Stomach smooth muscle (tissue), 2 donors: ENCODE data around the gene GNRH2.
"Not testable (repeated sequence)": the region's sequence is repeated elsewhere in the genome, so short reads cannot be mapped to it uniquely, and the experiment has no call there.

Experiments
- H3K27ac ChIP-seq: one replicate; pipeline ENCODE4 v1.7.0; 2013; ENCODE audit warnings: mild to moderate bottlenecking, low read length, inconsistent platforms
- H3K27me3 ChIP-seq, 2 donors: one replicate each; pipeline ENCODE4 v1.7.0; 2013; ENCODE audit warnings: low read length in 2 of 2; ENCODE audit not compliant: insufficient read depth in 2 of 2, control insufficient read depth in 1 of 2
- H3K36me3 ChIP-seq, 2 donors: one replicate each; pipeline ENCODE4 v1.7.0; 2013; ENCODE audit warnings: low read length in 2 of 2; ENCODE audit not compliant: control insufficient read depth in 2 of 2, insufficient read depth in 2 of 2
- H3K4me1 ChIP-seq: one replicate; pipeline ENCODE4 v1.7.0; 2013; ENCODE audit warnings: low read length; ENCODE audit not compliant: control insufficient read depth, insufficient read depth
- H3K4me3 ChIP-seq, 2 donors: one replicate each; pipeline ENCODE4 v1.7.0; 2013; ENCODE audit warnings: low read length in 2 of 2
- H3K9ac ChIP-seq, 2 donors: one replicate each; pipeline ENCODE4 v1.7.0; 2013; ENCODE audit warnings: low read length in 2 of 2, mild to moderate bottlenecking in 1 of 2
- H3K9me3 ChIP-seq, 2 donors: one replicate each; pipeline ENCODE4 v1.7.0; 2013; ENCODE audit warnings: low read length in 2 of 2; ENCODE audit not compliant: control insufficient read depth in 2 of 2
- donor health status: healthy.
- donor health status: Pancreatic carcinoma.

Gene GNRH2

GRCh38 chr20:3074812-3075211 is 31.4 kb downstream of the GNRH2 start:
- H3K4me1 ChIP-seq: peaks cover 9% of the 10 kb centered on the region
- no peaks in the 10 kb centered on the region for H3K9me3 ChIP-seq
- H3K36me3 ChIP-seq: no peaks in the 10 kb centered on the region
- H3K27ac ChIP-seq: no peak overlapping the region
- H3K27me3 ChIP-seq: peaks cover 13 to 29% of the 10 kb centered on the region in 2 donors
- H3K4me3 ChIP-seq: no peak overlapping the region
- H3K9ac ChIP-seq: no peak overlapping the region

GRCh38 chr20:3075315-3075714 is 31.9 kb downstream of the GNRH2 start:
- peaks cover 13 to 29% of the 10 kb centered on the region in 2 donors for H3K27me3 ChIP-seq

GRCh38 chr20:3077618-3078134 is 34.3 kb downstream of the GNRH2 start:
- Histone ChIP-seq H3K27ac (no peak overlapping the region), H3K4me1 (no peaks in the 10 kb centered on the region), H3K9ac (no peak overlapping the region), H3K36me3 (no peaks in the 10 kb centered on the region), H3K9me3 (no peaks in the 10 kb centered on the region), H3K27me3 (peaks cover 14 to 23% of the 10 kb centered on the region in 2 donors), H3K4me3 (no peak overlapping the region)

More at GRCh38 chr20:3075315-3075714, 31.9 kb downstream of the GNRH2 start:
- H3K9me3 ChIP-seq, H3K4me1 ChIP-seq, H3K27ac ChIP-seq, H3K36me3 ChIP-seq, H3K9ac ChIP-seq, H3K4me3 ChIP-seq: not testable (repeated sequence)

GRCh38 chr20:3080939-3081388 is 37.5 kb downstream of the GNRH2 start:
- Histone ChIP-seq H3K9ac (no peak overlapping the region), H3K27ac (no peak overlapping the region), H3K9me3 (no peaks in the 10 kb centered on the region), H3K27me3 (peaks cover 22 to 39% of the 10 kb centered on the region in 2 donors), H3K4me1 (no peaks in the 10 kb centered on the region), H3K4me3 (no peak overlapping the region), H3K36me3 (no peaks in the 10 kb centered on the region)

GRCh38 chr20:3081641-3082040 is 38.2 kb downstream of the GNRH2 start:
- no peaks in the 10 kb centered on the region for H3K36me3 ChIP-seq
- H3K27me3 ChIP-seq: peaks cover 22 to 37% of the 10 kb centered on the region in 2 donors
- H3K4me1 ChIP-seq: no peaks in the 10 kb centered on the region
- H3K9ac ChIP-seq: no peak overlapping the region
- no peak overlapping the region for H3K4me3 ChIP-seq
- no peaks in the 10 kb centered on the region for H3K9me3 ChIP-seq
- H3K27ac ChIP-seq: no peak overlapping the region

- Histone ChIP-seq H3K4me3 (peak overlapping the region; percentile 19 to 44), H3K9me3 (no peaks in the 10 kb centered on the region), H3K27ac (no peak overlapping the region), H3K4me1 (no peaks in the 10 kb centered on the region), H3K9ac (no peak overlapping the region), H3K36me3 (no peaks in the 10 kb centered on the region), H3K27me3 (peaks cover 22 to 37% of the 10 kb centered on the region in 2 donors)
These were observed 39.0 kb downstream of the GNRH2 start for GRCh38 chr20:3082306-3082951.

- no peaks in the 10 kb centered on the region for H3K9me3 ChIP-seq
- no peaks in the 10 kb centered on the region for H3K4me1 ChIP-seq
- no peaks in the 10 kb centered on the region for H3K36me3 ChIP-seq
- no peak overlapping the region for H3K4me3 ChIP-seq
- H3K27me3 ChIP-seq: peaks cover 22 to 37% of the 10 kb centered on the region in 2 donors
- H3K9ac ChIP-seq: no peak overlapping the region
- no peak overlapping the region for H3K27ac ChIP-seq
These were observed 39.8 kb downstream of the GNRH2 start for GRCh38 chr20:3082955-3083952.

DNA sequence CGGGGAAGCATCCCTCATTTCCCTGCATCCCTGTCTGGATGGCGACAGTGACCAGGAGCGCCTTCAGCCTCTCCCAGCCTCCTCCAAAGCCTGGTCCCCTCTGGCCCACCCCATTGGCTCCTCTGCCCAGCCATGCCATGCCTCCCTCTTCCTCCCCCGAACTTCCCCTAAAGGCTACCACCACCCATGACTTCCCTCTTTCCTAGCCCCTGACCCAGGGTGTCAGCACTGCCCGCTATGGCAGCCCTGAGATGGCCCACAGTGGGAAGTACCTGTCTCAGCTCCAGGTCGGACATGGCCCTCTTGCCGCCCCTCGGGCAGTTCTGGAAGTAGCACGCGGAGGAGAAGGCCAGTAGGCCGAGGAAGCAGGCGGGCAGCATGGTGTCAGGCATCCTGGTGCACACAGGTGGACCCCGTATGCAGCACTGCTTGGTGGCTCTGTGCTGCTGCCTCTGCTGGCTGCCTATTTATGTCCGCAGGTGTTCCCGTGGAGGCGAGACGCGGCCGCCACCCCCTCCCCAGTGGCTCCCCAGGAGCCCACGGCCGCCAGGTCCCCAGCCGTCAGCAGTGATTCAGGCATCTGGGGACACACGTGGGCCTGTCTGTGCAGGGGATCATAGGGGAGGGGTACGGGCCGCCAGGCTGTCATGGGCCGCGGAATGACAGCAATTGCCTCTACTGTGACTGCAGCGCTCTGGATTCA is 41.0 kb downstream of the GNRH2 start, which contains the start of gene AVP:
Gene AVP, minus strand, starts transcription at position 442 of the 703 bp plus-strand sequence. Its CDS starts 50 bp downstream, at position 392.
- Histone ChIP-seq H3K36me3 (no peaks in the 10 kb centered on the region), H3K4me1 (no peaks in the 10 kb centered on the region), H3K9me3 (no peaks in the 10 kb centered on the region), H3K4me3 (no peak within 1 kb of the TSS), H3K27ac (no peak within 1 kb of the TSS), H3K9ac (no peak within 1 kb of the TSS), H3K27me3 (peaks cover 22 to 37% of the 10 kb centered on the region in 2 donors)

DNA sequence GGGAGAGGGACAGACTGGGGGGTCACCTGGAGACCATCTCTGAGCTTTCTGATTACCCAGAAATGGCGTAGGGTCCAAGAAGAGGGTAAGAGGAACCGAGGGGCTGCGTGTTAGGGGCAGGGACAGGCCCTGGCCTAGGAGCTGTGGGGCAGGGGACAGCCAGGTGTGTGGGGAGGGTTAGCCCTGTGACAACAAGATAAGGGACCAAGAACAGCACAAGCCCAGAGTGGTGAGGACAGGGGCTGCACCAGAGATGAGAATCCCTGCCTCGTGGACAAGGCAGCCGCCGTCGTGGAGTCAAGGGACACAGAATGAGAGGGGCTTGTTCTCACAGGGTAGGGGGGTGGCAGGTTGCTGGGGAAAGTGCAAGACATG is 41.6 kb downstream of the GNRH2 start:
- H3K27me3 ChIP-seq: peaks cover 24 to 37% of the 10 kb centered on the region in 2 donors
- H3K9me3 ChIP-seq: no peaks in the 10 kb centered on the region
- no peaks in the 10 kb centered on the region for H3K4me1 ChIP-seq

DNA sequence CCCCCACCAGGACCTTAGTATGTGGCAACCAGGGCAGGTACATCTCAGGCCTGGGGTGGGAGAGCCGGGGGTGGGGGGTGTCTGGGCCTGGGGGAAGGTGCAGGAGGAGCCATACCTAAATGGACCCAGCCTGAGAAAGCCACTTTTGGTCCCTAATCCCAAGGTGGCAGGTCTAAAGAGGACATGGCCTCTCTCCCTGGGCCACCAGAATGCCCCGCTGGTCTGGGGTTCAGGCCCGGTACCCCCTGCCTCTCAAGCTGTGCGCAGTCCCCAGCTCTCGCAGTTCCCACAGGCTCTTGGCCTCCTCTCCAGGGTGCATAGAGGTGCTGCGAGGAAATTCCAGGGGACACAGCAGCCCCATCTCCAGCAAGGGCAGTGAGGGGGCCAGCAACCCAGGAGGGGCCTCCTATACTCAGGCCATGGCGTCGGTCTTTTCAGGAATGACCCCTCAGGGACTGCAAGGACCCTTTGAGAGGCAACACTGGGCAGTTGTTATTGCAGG is 42.2 kb downstream of the GNRH2 start:
- H3K27ac ChIP-seq: no peak overlapping the region
- peaks cover 28 to 37% of the 10 kb centered on the region in 2 donors for H3K27me3 ChIP-seq
- H3K9ac ChIP-seq: no peak overlapping the region
- H3K9me3 ChIP-seq: no peaks in the 10 kb centered on the region
- H3K4me3 ChIP-seq: no peak overlapping the region
- H3K4me1 ChIP-seq: no peaks in the 10 kb centered on the region
- no peaks in the 10 kb centered on the region for H3K36me3 ChIP-seq

More for the DNA sequence above, 41.6 kb downstream of the GNRH2 start:
- Histone ChIP-seq H3K27ac (no peak overlapping the region), H3K9ac (no peak overlapping the region), H3K36me3 (no peaks in the 10 kb centered on the region), H3K4me3 (no peak overlapping the region)
